Measurements from ENCODE around the gene TNRC6A.

DNA sequence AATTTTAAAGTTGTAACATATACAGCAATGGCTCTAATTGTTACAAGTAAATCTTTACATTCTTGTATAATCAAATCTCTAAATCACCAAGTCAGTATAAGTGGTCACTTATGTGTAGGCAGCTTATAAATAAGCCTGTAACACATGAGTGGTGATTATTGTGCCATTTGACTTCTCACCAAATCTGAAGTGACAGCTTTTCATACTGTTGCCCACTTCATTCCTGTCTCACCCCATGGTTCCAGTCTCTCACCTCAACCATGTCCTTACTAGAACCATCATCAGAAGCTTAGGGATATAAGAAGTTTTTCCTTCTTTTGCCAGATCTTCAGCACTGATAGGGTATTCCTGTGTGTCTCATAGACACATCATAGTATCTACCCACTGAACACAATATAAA lies 23.5 kb downstream of the TNRC6A start:
- TF ChIP-seq, protein P1, sequence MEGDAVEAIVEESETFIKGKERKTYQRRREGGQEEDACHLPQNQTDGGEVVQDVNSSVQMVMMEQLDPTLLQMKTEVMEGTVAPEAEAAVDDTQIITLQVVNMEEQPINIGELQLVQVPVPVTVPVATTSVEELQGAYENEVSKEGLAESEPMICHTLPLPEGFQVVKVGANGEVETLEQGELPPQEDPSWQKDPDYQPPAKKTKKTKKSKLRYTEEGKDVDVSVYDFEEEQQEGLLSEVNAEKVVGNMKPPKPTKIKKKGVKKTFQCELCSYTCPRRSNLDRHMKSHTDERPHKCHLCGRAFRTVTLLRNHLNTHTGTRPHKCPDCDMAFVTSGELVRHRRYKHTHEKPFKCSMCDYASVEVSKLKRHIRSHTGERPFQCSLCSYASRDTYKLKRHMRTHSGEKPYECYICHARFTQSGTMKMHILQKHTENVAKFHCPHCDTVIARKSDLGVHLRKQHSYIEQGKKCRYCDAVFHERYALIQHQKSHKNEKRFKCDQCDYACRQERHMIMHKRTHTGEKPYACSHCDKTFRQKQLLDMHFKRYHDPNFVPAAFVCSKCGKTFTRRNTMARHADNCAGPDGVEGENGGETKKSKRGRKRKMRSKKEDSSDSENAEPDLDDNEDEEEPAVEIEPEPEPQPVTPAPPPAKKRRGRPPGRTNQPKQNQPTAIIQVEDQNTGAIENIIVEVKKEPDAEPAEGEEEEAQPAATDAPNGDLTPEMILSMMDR (conservative IDR thresholded peaks at IDR 0.05) = no peak
- no peak for TF ChIP-seq EZH2 (IDR thresholded peaks at IDR 0.05; ENCODE audit: low read depth)
